Loucy (cell line): Measurements from ENCODE around the gene CDH13.

ENCODE experiments used
- H2AFZ ChIP-seq: fragments of 200-600 bp; sonication (generic); 2 replicates; pipeline ENCODE4 v1.6.0; 2016; ENCODE audit warnings: antibody characterized with exemption, mild to moderate bottlenecking, low read length, moderate library complexity
- H3F3A ChIP-seq: fragments of 200-600 bp; 2 replicates; pipeline ENCODE4 v1.6.0; 2016; ENCODE audit warnings: antibody characterized with exemption, low read depth, mild to moderate bottlenecking
- H3K27me3 ChIP-seq: fragments of 200-600 bp; sonication (generic); 2 replicates; pipeline ENCODE4 v1.6.1; 2014; ENCODE audit warnings: low read length, mild to moderate bottlenecking; ENCODE audit not compliant: insufficient read depth, poor library complexity, severe bottlenecking
- H3K36me3 ChIP-seq: fragments of 200-600 bp; sonication (generic); 2 replicates; pipeline ENCODE4 v1.6.1; 2016; ENCODE audit warnings: low read length; ENCODE audit not compliant: insufficient read depth
- H3K4me1 ChIP-seq: fragments of 200-600 bp; sonication (generic); 2 replicates; pipeline ENCODE4 v1.5.1; 2014; ENCODE audit warnings: low read length, mild to moderate bottlenecking; ENCODE audit not compliant: insufficient read depth, poor library complexity, severe bottlenecking
- H3K4me2 ChIP-seq: fragments of 200-600 bp; sonication (generic); 2 replicates; pipeline ENCODE4 v1.6.0; 2014; ENCODE audit warnings: antibody characterized with exemption, low read length, low read depth, mild to moderate bottlenecking; ENCODE audit not compliant: poor library complexity, severe bottlenecking
- H3K4me3 ChIP-seq: fragments of 200-600 bp; sonication (generic); 2 replicates; pipeline ENCODE4 v1.5.1; 2014; ENCODE audit warnings: low read length, mild to moderate bottlenecking, mixed read lengths; ENCODE audit not compliant: poor library complexity, severe bottlenecking
- H3K79me2 ChIP-seq: fragments of 200-600 bp; sonication (generic); 2 replicates; pipeline ENCODE4 v1.6.1; 2014; ENCODE audit warnings: low read length; ENCODE audit not compliant: insufficient read depth
- H3K9ac ChIP-seq: fragments of 200-600 bp; sonication (generic); 2 replicates; pipeline ENCODE4 v1.6.0; 2014; ENCODE audit warnings: mild to moderate bottlenecking, low read depth, low read length, moderate library complexity; ENCODE audit not compliant: poor library complexity, severe bottlenecking
- H3K9me2 ChIP-seq: fragments of 200-600 bp; sonication (generic); replicated peaks from 2 replicates; pipeline ENCODE4 v1.6.1; 2016; ENCODE audit warnings: low read depth, low read length, mixed read lengths
- H3K9me3 ChIP-seq: fragments of 200-600 bp; sonication (generic); 2 replicates; pipeline ENCODE4 v1.6.1; 2014; ENCODE audit warnings: mild to moderate bottlenecking, antibody characterized with exemption, low read length, low read depth; ENCODE audit not compliant: insufficient read depth
- H4K20me1 ChIP-seq: fragments of 200-600 bp; sonication (generic); 2 replicates; pipeline ENCODE4 v1.6.0; 2014; ENCODE audit warnings: antibody characterized with exemption, low read length, mild to moderate bottlenecking; ENCODE audit not compliant: insufficient read depth, poor library complexity, severe bottlenecking
- CTCF ChIP-seq: fragments of 200-600 bp; sonication (generic); conservative IDR thresholded peaks from 2 replicates; pipeline ENCODE4 v1.5.1; 2014; ENCODE audit warnings: mild to moderate bottlenecking, antibody characterized with exemption, low read length
- EZH2phosphoT487 ChIP-seq: fragments of 200-600 bp; IDR thresholded peaks from 2 replicates; pipeline ENCODE4 v1.6.1; 2018; ENCODE audit warnings: antibody characterized with exemption, mild to moderate bottlenecking, moderate library complexity, borderline replicate concordance

CDH13 gene

GRCh38 chr16:83840060-83840617 is 1213.4 kb downstream of the CDH13 start:
- Histone ChIP-seq H3F3A (no peaks in the 10 kb centered on the region), H3K36me3 (no peaks in the 10 kb centered on the region), H3K9ac (no peak overlapping the region), H4K20me1 (no peaks in the 10 kb centered on the region), H3K9me2 (no peaks in the 10 kb centered on the region), H3K9me3 (no peaks in the 10 kb centered on the region), H3K4me1 (peaks cover 18% of the 10 kb centered on the region), H3K4me2 (no peak overlapping the region), H2AFZ (no peak overlapping the region), H3K79me2 (no peaks in the 10 kb centered on the region), H3K27me3 (no peaks in the 10 kb centered on the region), H3K4me3 (no peak overlapping the region)
- TF ChIP-seq CTCF, result no peak

GRCh38 chr16:83842291-83842690 is 1215.5 kb downstream of the CDH13 start:
- Histone ChIP-seq H3K9me2 (no peaks in the 10 kb centered on the region), H4K20me1 (no peaks in the 10 kb centered on the region), H3K4me1 (no peaks in the 10 kb centered on the region), H3K79me2 (no peaks in the 10 kb centered on the region), H3K9ac (no peak overlapping the region), H3F3A (no peaks in the 10 kb centered on the region), H3K27me3 (no peaks in the 10 kb centered on the region), H3K4me3 (no peak overlapping the region), H3K9me3 (no peaks in the 10 kb centered on the region), H3K4me2 (no peak overlapping the region), H2AFZ (no peak overlapping the region), H3K36me3 (no peaks in the 10 kb centered on the region)
- TF ChIP-seq EZH2phosphoT487, result no peak
- no peak for TF ChIP-seq CTCF

- H3F3A ChIP-seq, result no peaks in the 10 kb centered on the region
- H3K9me3 ChIP-seq, result no peaks in the 10 kb centered on the region
- no peaks in the 10 kb centered on the region for H4K20me1 ChIP-seq
- H3K9me2 ChIP-seq, result no peaks in the 10 kb centered on the region
- no peaks in the 10 kb centered on the region for H3K27me3 ChIP-seq
- no peaks in the 10 kb centered on the region for H3K79me2 ChIP-seq
- H3K4me2 ChIP-seq, result no peak overlapping the region
- H3K9ac ChIP-seq, result no peak overlapping the region
- H3K36me3 ChIP-seq, result no peaks in the 10 kb centered on the region
- TF ChIP-seq CTCF (no peak), EZH2phosphoT487 (no peak)
- no peaks in the 10 kb centered on the region for H3K4me1 ChIP-seq
- H3K4me3 ChIP-seq, result no peak overlapping the region
- no peak overlapping the region for H2AFZ ChIP-seq
Observed at GRCh38 chr16:83842756-83843507, 1216.2 kb downstream of the CDH13 start.
